Natural killer cell (primary cell): ENCODE data around the gene TBC1D21. TPM values are rescaled to one million over a fixed set of nuclear protein-coding genes. Genes with fewer than 3 reads are reported as not detected.

Experiments used
- ATAC-seq, 3 donors: fragments of 150-1000 bp in 2 of 3; fragments of 200-7000 bp in 1 of 3; cut with Tn5 transposase; 1 replicate in 1 of 3; 2 replicates in 2 of 3; pipeline ENCODE4 v1.10.0; 2021; ENCODE audit warnings: mild to moderate bottlenecking in 2 of 3, moderate library complexity in 2 of 3
- DNase-seq, 2 donors: peaks; one replicate each; pipeline versions ENCODE4 v3.0.0 to v3.0.0-alpha.2; 2013 to 2021; ENCODE audit warnings: mixed read lengths in 1 of 2
- H3K27ac ChIP-seq: one replicate; pipeline ENCODE4 v1.5.1; 2013; ENCODE audit warnings: mild to moderate bottlenecking, low read length
- H3K27me3 ChIP-seq: one replicate; pipeline ENCODE4 v1.6.1; 2013; ENCODE audit warnings: low read length; ENCODE audit not compliant: control insufficient read depth, insufficient read depth
- H3K36me3 ChIP-seq: one replicate; pipeline ENCODE4 v1.6.1; 2013; ENCODE audit warnings: low read length; ENCODE audit not compliant: control insufficient read depth, insufficient read depth
- H3K4me1 ChIP-seq: one replicate; pipeline ENCODE4 v1.6.1; 2013; ENCODE audit warnings: low read length; ENCODE audit not compliant: control insufficient read depth, insufficient read depth
- H3K4me3 ChIP-seq: one replicate; pipeline ENCODE4 v1.5.1; 2013; ENCODE audit warnings: low read length
- H3K9me3 ChIP-seq: one replicate; pipeline ENCODE4 v1.6.1; 2013; ENCODE audit warnings: low read length; ENCODE audit not compliant: control insufficient read depth, insufficient read depth
- H3K27ac Mint-ChIP-seq, 2 donors: one replicate each; pipeline ENCODE4 v1.8.0; 2022; ENCODE audit warnings: mild to moderate bottlenecking in 2 of 2, mixed read lengths in 2 of 2, moderate library complexity in 1 of 2
- H3K27me3 Mint-ChIP-seq, 2 donors: one replicate each; pipeline ENCODE4 v1.8.0; 2022; ENCODE audit warnings: low read depth in 2 of 2, mixed read lengths in 2 of 2
- H3K36me3 Mint-ChIP-seq: one replicate; pipeline ENCODE4 v1.8.0; 2022; ENCODE audit warnings: mixed read lengths
- H3K4me1 Mint-ChIP-seq, 2 donors: one replicate each; pipeline ENCODE4 v1.8.0; 2022; ENCODE audit warnings: mixed read lengths in 2 of 2
- H3K4me3 Mint-ChIP-seq: one replicate; pipeline ENCODE4 v1.8.0; 2022; ENCODE audit warnings: mild to moderate bottlenecking, moderate library complexity, mixed read lengths
- H3K9me3 Mint-ChIP-seq, 2 donors: one replicate each; pipeline ENCODE4 v1.8.0; 2022; ENCODE audit warnings: mixed read lengths in 2 of 2
- WGBS: methylation state at CpG from one replicate; pipeline ENCODE4 v1.1.7; 2013; ENCODE audit warnings: missing lambda C conversion rate; ENCODE audit not compliant: insufficient coverage; 5-methylcytosine and 5-hydroxymethylcytosine counted together
- intact Hi-C: fragments of 100-400 bp; cut with micrococcal nuclease; formaldehyde crosslinking; loops from one replicate; pipeline ENCODE4 v1.14.2; 2022
- total RNA-seq, 4 donors: library from RNA; stranded (reverse); fragments of 120-200 nt in 1 of 4; gene quantifications; one replicate each; pipeline versions ENCODE4 v1.2.3 to v1.2.4, GENCODE V29; 2013 to 2022
- TF ChIP-seq, protein P1 (sequence below): fragments of 200-600 bp; IDR thresholded peaks from one replicate; pipeline ENCODE4 v1.8.0; 2022; ENCODE audit warnings: antibody characterized with exemption

Gene TBC1D21
- total RNA-seq, 3 donors from 2014 or later (not counting 1 experiment from before 2014, with no cell fraction given) = not detected

DNA sequence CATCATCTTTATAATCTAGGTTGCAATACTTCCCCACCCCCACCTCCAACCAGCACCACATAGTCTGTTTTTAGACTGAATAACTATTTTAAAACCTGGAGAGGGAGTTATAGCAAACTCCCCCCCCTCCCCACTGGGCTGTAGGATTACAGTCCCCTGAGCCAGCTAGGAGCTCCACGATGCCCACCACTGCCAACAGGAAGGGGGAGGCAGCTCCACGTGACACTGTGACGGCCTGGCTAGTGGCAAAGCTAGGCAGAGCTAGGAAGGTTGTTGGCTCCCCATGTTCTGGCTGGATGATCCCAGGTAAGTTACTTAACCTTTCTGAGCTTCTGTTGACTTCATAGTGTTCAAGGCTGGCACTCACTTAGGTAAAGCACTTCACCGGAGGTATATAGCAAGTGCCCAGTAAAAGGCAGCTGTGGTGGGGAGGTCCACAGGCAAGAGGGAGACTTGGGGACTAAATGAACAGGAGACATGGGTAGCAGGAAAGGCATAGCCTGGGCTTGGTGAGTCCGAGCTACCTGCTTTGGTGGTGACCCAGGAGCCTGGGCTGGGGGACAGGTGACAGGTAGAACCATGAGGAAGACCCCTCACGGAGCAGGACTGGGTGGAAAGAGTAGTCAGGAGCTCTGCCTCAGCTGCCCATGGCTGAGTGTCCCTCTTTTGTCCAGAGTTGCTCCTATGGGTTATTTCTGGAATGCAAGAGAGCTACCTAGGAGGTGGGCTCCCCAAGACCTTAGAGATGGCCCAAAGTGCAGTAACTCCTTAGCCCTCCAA is 4.0 kb upstream of the TBC1D21 start:
- Histone ChIP-seq H3K27me3 (peaks cover 6% of the 10 kb centered on the region), H3K27ac (no peak overlapping the region), H3K9me3 (no peaks in the 10 kb centered on the region), H3K4me1 (no peaks in the 10 kb centered on the region), H3K36me3 (no peaks in the 10 kb centered on the region), H3K4me3 (no peak overlapping the region)
- Mint-ChIP-seq H3K27me3 (peaks cover 48 to 63% of the 10 kb centered on the region in 2 donors), H3K36me3 (no peaks in the 10 kb centered on the region), H3K27ac (no peak overlapping the region), H3K4me1 (no peaks in the 10 kb centered on the region), H3K9me3 (no peaks in the 10 kb centered on the region), H3K4me3 (no peak overlapping the region)
- DNase-seq (no peak), ATAC-seq (no peak)
- 76% methylated on average over 6 of the region's 6 CpGs for WGBS
- intact Hi-C loops = no loop called here
- TF ChIP-seq, protein P1, sequence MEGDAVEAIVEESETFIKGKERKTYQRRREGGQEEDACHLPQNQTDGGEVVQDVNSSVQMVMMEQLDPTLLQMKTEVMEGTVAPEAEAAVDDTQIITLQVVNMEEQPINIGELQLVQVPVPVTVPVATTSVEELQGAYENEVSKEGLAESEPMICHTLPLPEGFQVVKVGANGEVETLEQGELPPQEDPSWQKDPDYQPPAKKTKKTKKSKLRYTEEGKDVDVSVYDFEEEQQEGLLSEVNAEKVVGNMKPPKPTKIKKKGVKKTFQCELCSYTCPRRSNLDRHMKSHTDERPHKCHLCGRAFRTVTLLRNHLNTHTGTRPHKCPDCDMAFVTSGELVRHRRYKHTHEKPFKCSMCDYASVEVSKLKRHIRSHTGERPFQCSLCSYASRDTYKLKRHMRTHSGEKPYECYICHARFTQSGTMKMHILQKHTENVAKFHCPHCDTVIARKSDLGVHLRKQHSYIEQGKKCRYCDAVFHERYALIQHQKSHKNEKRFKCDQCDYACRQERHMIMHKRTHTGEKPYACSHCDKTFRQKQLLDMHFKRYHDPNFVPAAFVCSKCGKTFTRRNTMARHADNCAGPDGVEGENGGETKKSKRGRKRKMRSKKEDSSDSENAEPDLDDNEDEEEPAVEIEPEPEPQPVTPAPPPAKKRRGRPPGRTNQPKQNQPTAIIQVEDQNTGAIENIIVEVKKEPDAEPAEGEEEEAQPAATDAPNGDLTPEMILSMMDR = no peak

DNA sequence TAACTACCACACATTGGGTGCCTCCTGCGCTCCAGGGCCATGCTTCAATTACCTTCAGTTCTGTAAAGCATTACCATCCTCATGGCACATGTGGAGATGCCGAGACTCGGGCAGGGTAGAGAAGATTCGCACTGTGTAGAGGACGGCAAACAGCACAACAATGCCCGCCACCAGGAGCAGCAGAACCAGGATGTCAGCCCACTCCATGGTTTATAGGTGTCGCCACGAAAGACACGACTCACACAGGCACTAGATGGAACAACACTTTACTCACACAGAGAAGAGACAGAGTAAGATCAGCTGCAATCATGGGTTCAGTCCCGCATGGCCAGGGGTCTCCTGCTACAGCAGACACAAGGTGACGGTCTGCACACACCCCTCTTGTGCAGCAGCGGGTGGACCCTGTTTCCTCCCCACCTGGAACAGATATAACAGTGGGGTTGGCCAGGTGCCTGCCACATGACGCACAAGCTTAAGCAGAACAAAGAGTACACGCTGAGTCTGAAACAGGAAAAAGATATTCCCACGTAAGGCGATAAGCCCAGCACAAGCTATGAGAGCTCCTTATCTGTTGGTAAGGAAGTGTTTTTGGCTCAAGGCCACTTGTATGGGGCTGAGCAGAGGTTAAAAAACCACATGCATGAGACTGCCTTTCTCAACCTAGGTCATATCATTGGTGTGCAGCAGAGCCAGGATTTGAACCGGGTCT is 2.5 kb upstream of the TBC1D21 start:
- DNase-seq (no peak), ATAC-seq (no peak)
- Histone ChIP-seq H3K36me3 (no peaks in the 10 kb centered on the region), H3K4me1 (no peaks in the 10 kb centered on the region), H3K27me3 (peaks cover 6% of the 10 kb centered on the region), H3K9me3 (no peaks in the 10 kb centered on the region), H3K27ac (no peak overlapping the region), H3K4me3 (no peak overlapping the region)
- intact Hi-C loops = loop anchor here (10.0 kb wide), 1 partner anchor 94 kb away; no protein-coding TSS in a partner anchor
- Mint-ChIP-seq H3K27ac (no peak overlapping the region), H3K4me1 (no peaks in the 10 kb centered on the region), H3K36me3 (no peaks in the 10 kb centered on the region), H3K4me3 (no peak overlapping the region), H3K27me3 (peaks cover 43 to 71% of the 10 kb centered on the region in 2 donors), H3K9me3 (no peaks in the 10 kb centered on the region)
- TF ChIP-seq, protein P1 = no peak
- 38% methylated on average over 17 of the region's 17 CpGs for WGBS

DNA sequence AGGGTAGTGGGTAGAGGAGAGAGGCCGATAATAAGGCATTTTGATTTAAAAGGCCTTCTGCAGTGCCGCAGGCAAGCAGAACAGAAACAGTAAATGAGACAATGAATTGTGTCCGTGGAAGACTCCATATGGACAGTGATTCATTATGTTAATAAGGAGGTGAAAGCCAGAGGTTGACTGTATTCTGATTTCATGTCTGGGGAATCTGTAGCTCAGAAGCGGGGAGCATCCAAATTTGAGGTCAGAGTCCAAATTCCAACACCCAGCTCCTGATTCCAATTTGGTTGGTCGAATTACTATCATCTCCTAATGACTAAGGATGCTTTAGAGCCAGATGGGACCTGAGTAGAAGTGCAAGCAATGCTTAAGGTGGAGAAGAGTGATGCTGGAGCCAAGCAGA is 1.0 kb upstream of the TBC1D21 start:
- no peak for DNase-seq
- intact Hi-C loops = loop anchor here (10.0 kb wide), 1 partner anchor 92 kb away; no protein-coding TSS in a partner anchor
- Mint-ChIP-seq H3K27ac (no peak overlapping the region), H3K9me3 (no peaks in the 10 kb centered on the region), H3K4me1 (no peaks in the 10 kb centered on the region), H3K4me3 (no peak overlapping the region), H3K27me3 (peaks cover 41 to 70% of the 10 kb centered on the region in 2 donors), H3K36me3 (no peaks in the 10 kb centered on the region)
- ATAC-seq = no peak
- H3K9me3 ChIP-seq = no peaks in the 10 kb centered on the region
- no peaks in the 10 kb centered on the region for H3K36me3 ChIP-seq
- TF ChIP-seq, protein P1 = no peak
- peaks cover 6% of the 10 kb centered on the region for H3K27me3 ChIP-seq
- H3K27ac ChIP-seq = no peak overlapping the region
- H3K4me3 ChIP-seq = no peak overlapping the region
- no peaks in the 10 kb centered on the region for H3K4me1 ChIP-seq
- WGBS = 87% methylated on average over 4 of the region's 5 CpGs
